GM23338 (cell line): ENCODE measurements around the gene CACNA1H.

Source experiments
- EZH2 ChIP-seq: fragments of 200-600 bp; sonication (generic); IDR thresholded peaks from one replicate; pipeline ENCODE4 v1.8.0; 2017; ENCODE audit warnings: antibody characterized with exemption, mild to moderate bottlenecking, low read depth; ENCODE audit not compliant: unreplicated experiment
- ZNF331 ChIP-seq: fragments of 250-450 bp; sonication (Bioruptor Pico); IDR thresholded peaks from 2 replicates; pipeline ENCODE4 v1.5.0; 2020; ENCODE audit warnings: low read depth, mild to moderate bottlenecking, moderate library complexity
- TF ChIP-seq, protein P1 (sequence below), 2 experiments: fragments of 200-600 bp in 1 of 2; sonication (generic) in 1 of 2; conservative IDR thresholded peaks; 2 replicates each; pipeline versions ENCODE4 v1.5.1 to v1.6.1; 2016 to 2017; ENCODE audit warnings: antibody characterized with exemption in 2 of 2, low read depth in 2 of 2, mild to moderate bottlenecking in 2 of 2, moderate library complexity in 1 of 2
- TF ChIP-seq, protein P2 (sequence below): IDR thresholded peaks from one replicate; pipeline ENCODE4 v1.6.1; 2018; ENCODE audit warnings: antibody characterized with exemption; ENCODE audit not compliant: unreplicated experiment
- TF ChIP-seq, protein P3 (sequence below): IDR thresholded peaks from 2 replicates; pipeline ENCODE4 v1.6.1; 2016; ENCODE audit warnings: antibody characterized with exemption

DNA sequence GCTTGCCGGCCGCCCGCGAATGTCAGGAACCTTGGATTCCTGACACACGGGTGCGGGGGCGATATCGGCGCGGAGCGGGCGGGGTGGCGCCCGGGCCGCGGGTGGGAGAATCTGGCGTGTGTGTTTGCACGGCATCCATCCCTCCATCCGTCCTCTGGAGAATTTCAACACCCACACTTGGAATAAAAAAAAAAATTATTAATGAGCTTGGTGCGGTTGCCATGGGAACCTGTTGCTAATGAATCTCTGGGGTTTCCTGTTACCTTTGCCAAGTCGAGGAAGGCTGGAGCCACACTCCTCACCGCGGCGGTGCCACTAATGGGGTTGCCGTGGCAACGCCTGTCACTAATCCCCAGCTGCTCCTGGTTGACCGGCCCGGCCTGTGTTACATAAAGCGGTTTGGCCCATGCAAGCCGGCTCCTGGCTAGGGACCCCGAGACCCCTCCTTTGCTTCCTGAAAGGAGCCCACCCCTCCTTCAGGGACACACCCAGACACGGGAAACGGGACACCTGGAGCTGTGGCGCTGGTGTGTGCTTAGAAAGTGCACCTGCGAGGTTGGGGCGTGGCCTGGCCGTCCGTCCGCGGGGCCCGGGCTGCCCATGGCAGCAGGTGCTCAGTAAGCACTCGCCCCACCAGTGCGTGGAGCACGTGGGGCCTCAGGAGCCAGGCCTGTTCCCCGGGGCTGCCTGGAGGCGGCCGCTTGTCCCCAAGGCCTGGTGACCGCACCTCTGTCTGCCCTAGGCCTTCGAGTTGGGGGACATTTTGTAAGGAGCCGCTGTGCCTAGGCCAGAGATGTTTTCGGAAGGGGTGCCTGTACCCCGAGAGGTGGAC, 14.6 kb downstream of the CACNA1H start:
- TF ChIP-seq, protein P1, sequence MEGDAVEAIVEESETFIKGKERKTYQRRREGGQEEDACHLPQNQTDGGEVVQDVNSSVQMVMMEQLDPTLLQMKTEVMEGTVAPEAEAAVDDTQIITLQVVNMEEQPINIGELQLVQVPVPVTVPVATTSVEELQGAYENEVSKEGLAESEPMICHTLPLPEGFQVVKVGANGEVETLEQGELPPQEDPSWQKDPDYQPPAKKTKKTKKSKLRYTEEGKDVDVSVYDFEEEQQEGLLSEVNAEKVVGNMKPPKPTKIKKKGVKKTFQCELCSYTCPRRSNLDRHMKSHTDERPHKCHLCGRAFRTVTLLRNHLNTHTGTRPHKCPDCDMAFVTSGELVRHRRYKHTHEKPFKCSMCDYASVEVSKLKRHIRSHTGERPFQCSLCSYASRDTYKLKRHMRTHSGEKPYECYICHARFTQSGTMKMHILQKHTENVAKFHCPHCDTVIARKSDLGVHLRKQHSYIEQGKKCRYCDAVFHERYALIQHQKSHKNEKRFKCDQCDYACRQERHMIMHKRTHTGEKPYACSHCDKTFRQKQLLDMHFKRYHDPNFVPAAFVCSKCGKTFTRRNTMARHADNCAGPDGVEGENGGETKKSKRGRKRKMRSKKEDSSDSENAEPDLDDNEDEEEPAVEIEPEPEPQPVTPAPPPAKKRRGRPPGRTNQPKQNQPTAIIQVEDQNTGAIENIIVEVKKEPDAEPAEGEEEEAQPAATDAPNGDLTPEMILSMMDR (conservative IDR thresholded peaks at IDR 0.05; ENCODE audit: low read depth in 2 of 2): no peak
- TF ChIP-seq, protein P2, sequence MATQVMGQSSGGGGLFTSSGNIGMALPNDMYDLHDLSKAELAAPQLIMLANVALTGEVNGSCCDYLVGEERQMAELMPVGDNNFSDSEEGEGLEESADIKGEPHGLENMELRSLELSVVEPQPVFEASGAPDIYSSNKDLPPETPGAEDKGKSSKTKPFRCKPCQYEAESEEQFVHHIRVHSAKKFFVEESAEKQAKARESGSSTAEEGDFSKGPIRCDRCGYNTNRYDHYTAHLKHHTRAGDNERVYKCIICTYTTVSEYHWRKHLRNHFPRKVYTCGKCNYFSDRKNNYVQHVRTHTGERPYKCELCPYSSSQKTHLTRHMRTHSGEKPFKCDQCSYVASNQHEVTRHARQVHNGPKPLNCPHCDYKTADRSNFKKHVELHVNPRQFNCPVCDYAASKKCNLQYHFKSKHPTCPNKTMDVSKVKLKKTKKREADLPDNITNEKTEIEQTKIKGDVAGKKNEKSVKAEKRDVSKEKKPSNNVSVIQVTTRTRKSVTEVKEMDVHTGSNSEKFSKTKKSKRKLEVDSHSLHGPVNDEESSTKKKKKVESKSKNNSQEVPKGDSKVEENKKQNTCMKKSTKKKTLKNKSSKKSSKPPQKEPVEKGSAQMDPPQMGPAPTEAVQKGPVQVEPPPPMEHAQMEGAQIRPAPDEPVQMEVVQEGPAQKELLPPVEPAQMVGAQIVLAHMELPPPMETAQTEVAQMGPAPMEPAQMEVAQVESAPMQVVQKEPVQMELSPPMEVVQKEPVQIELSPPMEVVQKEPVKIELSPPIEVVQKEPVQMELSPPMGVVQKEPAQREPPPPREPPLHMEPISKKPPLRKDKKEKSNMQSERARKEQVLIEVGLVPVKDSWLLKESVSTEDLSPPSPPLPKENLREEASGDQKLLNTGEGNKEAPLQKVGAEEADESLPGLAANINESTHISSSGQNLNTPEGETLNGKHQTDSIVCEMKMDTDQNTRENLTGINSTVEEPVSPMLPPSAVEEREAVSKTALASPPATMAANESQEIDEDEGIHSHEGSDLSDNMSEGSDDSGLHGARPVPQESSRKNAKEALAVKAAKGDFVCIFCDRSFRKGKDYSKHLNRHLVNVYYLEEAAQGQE: no peak
- TF ChIP-seq ZNF331 (CRISPR knock-in tag): no peak
- TF ChIP-seq EZH2: no peak
- TF ChIP-seq, protein P3, sequence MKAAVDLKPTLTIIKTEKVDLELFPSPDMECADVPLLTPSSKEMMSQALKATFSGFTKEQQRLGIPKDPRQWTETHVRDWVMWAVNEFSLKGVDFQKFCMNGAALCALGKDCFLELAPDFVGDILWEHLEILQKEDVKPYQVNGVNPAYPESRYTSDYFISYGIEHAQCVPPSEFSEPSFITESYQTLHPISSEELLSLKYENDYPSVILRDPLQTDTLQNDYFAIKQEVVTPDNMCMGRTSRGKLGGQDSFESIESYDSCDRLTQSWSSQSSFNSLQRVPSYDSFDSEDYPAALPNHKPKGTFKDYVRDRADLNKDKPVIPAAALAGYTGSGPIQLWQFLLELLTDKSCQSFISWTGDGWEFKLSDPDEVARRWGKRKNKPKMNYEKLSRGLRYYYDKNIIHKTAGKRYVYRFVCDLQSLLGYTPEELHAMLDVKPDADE: no peak
